Esophagus squamous epithelium (tissue), 5 donors: ENCODE data around the gene GRIN1. TPM values are rescaled to one million over a fixed set of nuclear protein-coding genes. Genes with fewer than 3 reads are reported as not detected.

Source experiments
- DNase-seq: peaks from one replicate; lab custom pipeline; 2025; lab: John Stamatoyannopoulos, UW
- H3K27ac ChIP-seq, 4 donors: fragments of 200-600 bp; sonication (generic); one replicate each; pipeline ENCODE4 v1.5.1; 2016 to 2019; ENCODE audit warnings: mild to moderate bottlenecking in 1 of 4
- H3K27me3 ChIP-seq, 4 donors: fragments of 200-600 bp; sonication (generic); 1 replicate in 3 of 4; 2 replicates in 1 of 4; pipeline versions ENCODE4 v1.5.1 to v1.6.0; 2017 to 2021; ENCODE audit warnings: antibody characterized with exemption in 1 of 4
- H3K36me3 ChIP-seq, 3 donors: fragments of 200-600 bp; sonication (generic); one replicate each; pipeline ENCODE4 v1.5.1; 2016 to 2019
- H3K4me1 ChIP-seq, 3 donors: fragments of 200-600 bp; sonication (generic); one replicate each; pipeline ENCODE4 v1.5.1; 2017 to 2019
- H3K4me3 ChIP-seq, 4 donors: fragments of 200-600 bp; sonication (generic); 1 replicate in 3 of 4; 2 replicates in 1 of 4; pipeline ENCODE4 v1.5.1; 2016 to 2019; ENCODE audit warnings: mild to moderate bottlenecking in 2 of 4, moderate library complexity in 1 of 4
- H3K9me3 ChIP-seq, 3 donors: fragments of 200-600 bp; sonication (generic); one replicate each; pipeline ENCODE4 v1.5.1; 2016 to 2019
- CTCF ChIP-seq, 6 experiments: fragments of 450-650 bp in 4 of 6; fragments of 200-600 bp in 2 of 6; sonication (generic) in 2 of 6; IDR thresholded peaks; one replicate each; pipeline ENCODE4 v1.5.1; 2016 to 2019; ENCODE audit warnings: antibody characterized with exemption in 6 of 6, mild to moderate bottlenecking in 4 of 6, moderate library complexity in 4 of 6
- POLR2A ChIP-seq, 4 donors: fragments of 450-650 bp; IDR thresholded peaks; one replicate each; pipeline ENCODE4 v1.6.1; 2017; ENCODE audit warnings: antibody characterized with exemption in 4 of 4, mild to moderate bottlenecking in 4 of 4, moderate library complexity in 3 of 4
- WGBS, 2 donors: methylation state at CpG; one replicate each; pipeline ENCODE4 v1.1.5; 2018; 5-methylcytosine and 5-hydroxymethylcytosine counted together
- intact Hi-C: fragments of 100-400 bp; cut with DNase I; formaldehyde crosslinking; loops from one replicate; pipeline ENCODE4 v1.15.0; 2022
- total RNA-seq, 4 donors: library from RNA; depleted of rRNA; stranded (reverse); fragments of >200 nt; gene quantifications; one replicate each; pipeline ENCODE4 v1.1.0, GENCODE V29; 2016
- donor health status: DM: yes; HTN: yes; CAD: no.

The GRIN1 gene
- total RNA-seq, 4 donors from 2014 or later = 0.38 TPM; not detected in 3

- TF ChIP-seq CTCF (IDR thresholded peaks at IDR 0.05) (no peak), POLR2A (IDR thresholded peaks at IDR 0.05) (no peak)
- DNase-seq = no peak
- WGBS, 2 donors = 80% methylated on average over 4 of the region's 17 CpGs; no CpG with 5 or more reads in 1 of the 2 donors
- H3K27ac ChIP-seq = no peak overlapping the region
- H3K9me3 ChIP-seq = no peaks in the 10 kb centered on the region
- peaks cover 0 to 8% (median 0%) of the 10 kb centered on the region in 4 donors for H3K27me3 ChIP-seq
- H3K4me1 ChIP-seq = peaks cover 0 to 28% (median 2%) of the 10 kb centered on the region in 3 donors
- intact Hi-C loops = loop anchor here (10.0 kb wide), 1 partner anchor 55 kb away; the partner anchor contains the start of gene SLC34A3
- no peak overlapping the region for H3K4me3 ChIP-seq
- H3K36me3 ChIP-seq = peaks cover 47 to 82% (median 48%) of the 10 kb centered on the region in 3 donors
Observed at GRCh38 chr9:137179761-137180160, 40.8 kb downstream of the GRIN1 start.

- WGBS, 2 donors = no CpG with 5 or more reads among the region's 20 CpGs
- DNase-seq = no peak
- Histone ChIP-seq H3K27me3 (peaks cover 0 to under 1% (median 0%) of the 10 kb centered on the region in 4 donors), H3K27ac (no peak overlapping the region), H3K4me1 (peaks cover 0 to 28% (median 0%) of the 10 kb centered on the region in 3 donors), H3K4me3 (no peak overlapping the region), H3K9me3 (no peaks in the 10 kb centered on the region), H3K36me3 (peaks cover 51 to 89% (median 55%) of the 10 kb centered on the region in 3 donors)
- intact Hi-C loops = loop anchor here (10.0 kb wide), 1 partner anchor 54 kb away; the partner anchor contains the start of gene SLC34A3
- TF ChIP-seq POLR2A (IDR thresholded peaks at IDR 0.05) (no peak), CTCF (IDR thresholded peaks at IDR 0.05) (no peak)
Observed at GRCh38 chr9:137180491-137180890, 41.5 kb downstream of the GRIN1 start.

GRCh38 chr9:137181680-137182079 is 42.7 kb downstream of the GRIN1 start:
- 60 to 84% methylated on average over 1 to 13 of the region's 22 CpGs for WGBS, 2 donors
- Histone ChIP-seq H3K9me3 (no peaks in the 10 kb centered on the region), H3K27ac (no peak overlapping the region), H3K4me3 (no peak overlapping the region), H3K36me3 (peaks cover 51 to 100% (median 61%) of the 10 kb centered on the region in 3 donors), H3K27me3 (no peaks in the 10 kb centered on the region), H3K4me1 (peaks cover 9 to 28% (median 10%) of the 10 kb centered on the region in 3 donors)
- no peak for DNase-seq
- TF ChIP-seq CTCF (IDR thresholded peaks at IDR 0.05) (no peak), POLR2A (IDR thresholded peaks at IDR 0.05) (no peak)
- intact Hi-C loops = loop anchor here (10.0 kb wide), 1 partner anchor 53 kb away; the partner anchor contains the start of gene SLC34A3

- no peaks in the 10 kb centered on the region for H3K27me3 ChIP-seq
- no peak overlapping the region for H3K4me3 ChIP-seq
- intact Hi-C loops = loop anchor here (10.0 kb wide), 1 partner anchor 52 kb away; the partner anchor contains the start of gene SLC34A3
- no peak for DNase-seq
- peaks cover 20 to 34% (median 21%) of the 10 kb centered on the region in 3 donors for H3K4me1 ChIP-seq
- peaks cover 54 to 97% (median 61%) of the 10 kb centered on the region in 3 donors for H3K36me3 ChIP-seq
- WGBS, 2 donors = 96 to 100% methylated on average over 5 to 6 of the region's 17 CpGs
- TF ChIP-seq CTCF (IDR thresholded peaks at IDR 0.05) = no peak
- no peak for TF ChIP-seq POLR2A (IDR thresholded peaks at IDR 0.05)
- H3K9me3 ChIP-seq = no peaks in the 10 kb centered on the region
- H3K27ac ChIP-seq = no peak overlapping the region
Observed at GRCh38 chr9:137182836-137183235, 43.9 kb downstream of the GRIN1 start.

- no peak for TF ChIP-seq POLR2A (IDR thresholded peaks at IDR 0.05)
- TF ChIP-seq CTCF (IDR thresholded peaks at IDR 0.05) = no peak
- no peak overlapping the region for H3K27ac ChIP-seq
- peaks cover 53 to 85% (median 54%) of the 10 kb centered on the region in 3 donors for H3K36me3 ChIP-seq
- H3K4me1 ChIP-seq = peaks cover 22 to 38% (median 23%) of the 10 kb centered on the region in 3 donors
- intact Hi-C loops = loop anchor here (10.0 kb wide), 1 partner anchor 51 kb away; the partner anchor contains the start of gene SLC34A3
- DNase-seq = no peak
- no peak overlapping the region for H3K4me3 ChIP-seq
- WGBS, 2 donors = 91 to 93% methylated on average over 18 to 25 of the region's 27 CpGs
- no peaks in the 10 kb centered on the region for H3K9me3 ChIP-seq
- H3K27me3 ChIP-seq = no peaks in the 10 kb centered on the region
Observed at GRCh38 chr9:137183980-137184595, 45.1 kb downstream of the GRIN1 start.
